Tongue (tissue), 2 donors: ENCODE results near the gene KLHDC7A. TPM values are rescaled to one million over a fixed set of nuclear protein-coding genes. Genes with fewer than 3 reads are reported as not detected.
A peak's percentile ranks its signal among the peaks of the same experiment; 100 is the strongest.

Experiments used
- DNase-seq: peaks from one replicate; pipeline ENCODE4 v3.0.0-alpha.2; 2015
- total RNA-seq: library from RNA; depleted of rRNA; stranded (reverse); fragments of >200 nt; gene quantifications from one replicate; pipeline ENCODE4 v1.2.3, GENCODE V29; 2014

The KLHDC7A gene
- total RNA-seq, 1 donor from 2014 or later, result 0.31 TPM

DNA sequence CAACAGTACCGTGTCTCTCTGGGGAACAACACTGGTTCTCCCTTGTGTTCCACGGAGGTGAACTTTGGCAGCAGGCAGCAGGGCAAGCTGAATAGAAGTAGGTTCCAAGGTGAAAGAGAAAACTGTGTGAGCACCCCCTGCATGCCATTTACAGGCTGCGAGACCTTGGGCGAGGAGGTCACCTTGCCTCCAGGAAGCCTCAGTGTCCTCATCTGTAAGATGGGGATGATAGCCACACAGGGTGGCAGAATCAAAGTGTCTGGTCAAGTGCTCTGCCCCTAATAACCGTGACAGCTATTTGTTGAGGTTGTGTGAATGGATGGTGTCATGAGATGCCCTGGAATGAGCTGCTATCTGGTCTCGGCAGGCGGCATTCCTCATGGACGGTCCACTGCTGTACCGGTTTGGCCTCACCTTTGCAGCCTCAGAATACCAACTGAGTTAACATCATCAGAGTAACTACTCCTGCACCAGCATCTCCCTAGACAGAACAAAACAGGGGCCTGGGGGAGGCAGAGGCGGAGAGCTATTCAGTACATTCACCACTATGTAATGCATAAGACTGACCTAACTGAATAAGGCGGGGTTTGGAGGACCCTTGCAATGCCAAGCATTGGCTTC, 7.4 kb upstream of the KLHDC7A start:
- no peak for DNase-seq

DNA sequence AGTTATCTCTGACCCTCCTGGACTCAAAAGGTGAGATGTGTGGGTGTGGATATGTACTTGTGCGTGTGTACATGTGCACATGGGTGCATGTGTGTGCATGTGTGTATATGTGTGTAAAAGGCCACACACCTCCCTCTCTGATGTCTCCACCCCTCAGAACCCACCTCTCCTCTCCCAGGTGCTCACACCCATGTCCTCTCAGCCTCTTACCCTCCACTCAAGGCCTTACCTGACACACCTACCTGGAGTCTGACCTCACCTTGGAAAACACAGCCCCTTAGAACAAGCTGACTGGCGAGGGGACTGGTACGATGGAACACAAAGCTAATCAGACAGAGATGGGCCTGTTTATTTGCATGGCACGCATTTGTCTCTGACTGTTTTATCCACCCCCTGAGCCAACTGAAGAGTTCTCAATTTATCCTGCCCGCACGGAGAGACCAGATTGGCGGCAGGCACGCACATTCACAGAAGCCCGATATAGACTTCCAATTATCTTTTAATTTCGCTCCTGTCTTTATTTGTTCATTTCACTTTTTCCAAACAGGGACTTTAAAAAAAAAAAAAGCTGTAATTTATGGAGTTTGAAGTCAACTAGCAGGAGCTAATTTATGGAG, 6.1 kb upstream of the KLHDC7A start:
- DNase-seq, result no peak

GRCh38 chr1:18475234-18475905, 5.4 kb upstream of the KLHDC7A start:
- DNase-seq, result no peak

DNA sequence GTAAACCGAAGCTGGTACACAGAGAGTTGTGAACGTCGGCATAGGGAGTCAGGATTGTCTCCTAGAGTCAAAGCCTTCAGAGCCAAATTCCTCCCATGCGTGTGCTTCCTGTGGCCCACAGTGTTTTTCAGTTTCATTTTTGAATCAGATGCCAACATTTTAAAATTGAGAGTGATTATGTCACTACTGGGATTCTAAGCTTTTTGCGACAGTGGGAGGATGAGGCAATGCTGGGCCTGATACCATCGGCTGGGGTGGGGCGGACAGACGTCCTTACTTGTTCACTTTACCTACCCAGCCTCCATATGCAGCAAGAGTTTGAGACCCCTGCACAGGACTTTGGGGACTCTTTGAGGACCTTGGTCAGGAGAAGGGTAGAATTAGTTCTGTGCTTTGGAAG, 1.3 kb upstream of the KLHDC7A start:
- no peak for DNase-seq

- peak; percentile 72 for DNase-seq
These were observed 625 bp downstream of the KLHDC7A start for GRCh38 chr1:18481190-18481920.

GRCh38 chr1:18481921-18482701, 1.4 kb downstream of the KLHDC7A start:
- peak; percentile 59 for DNase-seq

DNA sequence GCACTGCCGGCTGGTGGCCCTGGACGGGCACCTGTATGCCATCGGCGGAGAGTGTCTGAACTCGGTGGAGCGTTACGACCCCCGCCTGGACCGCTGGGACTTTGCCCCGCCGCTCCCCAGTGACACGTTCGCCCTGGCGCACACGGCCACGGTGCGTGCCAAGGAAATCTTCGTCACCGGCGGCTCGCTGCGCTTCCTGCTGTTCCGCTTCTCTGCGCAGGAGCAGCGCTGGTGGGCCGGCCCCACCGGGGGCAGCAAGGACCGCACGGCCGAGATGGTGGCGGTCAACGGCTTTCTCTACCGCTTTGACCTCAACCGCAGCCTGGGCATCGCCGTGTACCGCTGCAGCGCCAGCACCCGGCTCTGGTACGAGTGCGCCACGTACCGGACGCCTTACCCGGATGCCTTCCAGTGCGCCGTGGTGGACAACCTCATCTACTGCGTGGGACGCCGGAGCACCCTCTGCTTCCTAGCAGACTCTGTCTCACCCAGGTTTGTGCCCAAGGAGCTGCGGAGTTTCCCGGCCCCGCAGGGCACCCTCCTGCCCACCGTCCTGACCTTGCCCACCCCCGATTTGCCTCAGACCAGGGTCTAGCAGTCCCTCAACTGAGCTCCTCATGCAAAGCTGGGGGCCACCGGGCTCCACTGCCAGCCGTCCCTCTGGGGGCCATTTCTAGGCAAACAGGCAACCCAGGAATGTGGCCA, 2.1 kb downstream of the KLHDC7A start:
- DNase-seq, result no peak

DNA sequence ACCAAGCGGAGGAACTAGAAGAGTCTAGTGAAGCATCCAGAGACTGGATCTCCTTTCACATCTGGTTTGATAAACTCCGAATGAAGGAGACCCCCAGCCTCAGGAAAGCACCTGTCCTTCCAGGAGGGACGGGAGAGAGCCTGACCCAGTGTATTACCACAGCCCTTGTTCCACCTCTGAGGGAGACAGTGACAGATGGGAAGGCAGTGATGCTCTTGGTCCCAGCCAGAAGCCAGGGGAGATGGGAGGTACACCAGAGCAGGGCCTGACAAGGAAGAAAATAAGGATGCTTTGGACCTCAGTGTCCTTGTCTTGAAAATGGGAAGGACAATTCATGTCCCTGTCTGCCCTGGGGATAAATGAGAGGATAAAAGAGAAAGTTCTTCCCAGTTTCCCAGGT, 3.5 kb downstream of the KLHDC7A start:
- DNase-seq, result no peak

DNA sequence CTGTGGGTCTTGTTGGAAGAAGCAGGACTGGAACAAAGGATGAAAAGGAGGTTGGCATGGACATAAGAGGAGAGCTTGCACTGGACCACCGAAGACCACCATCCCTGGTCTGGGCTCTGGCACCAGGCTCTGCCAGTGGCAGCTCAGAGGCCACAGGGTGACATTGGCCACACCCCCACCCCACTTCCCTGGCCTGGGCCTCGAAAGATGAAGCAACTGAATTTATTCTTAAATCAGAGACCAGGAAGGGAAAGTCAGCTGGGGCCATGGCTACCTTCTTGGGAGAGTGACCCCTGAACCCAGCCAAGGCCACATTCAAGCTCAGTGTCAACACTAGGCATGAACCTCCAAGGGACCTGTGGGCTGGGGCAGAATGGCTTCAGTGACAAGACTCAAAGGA, 4.0 kb downstream of the KLHDC7A start:
- no peak for DNase-seq

DNA sequence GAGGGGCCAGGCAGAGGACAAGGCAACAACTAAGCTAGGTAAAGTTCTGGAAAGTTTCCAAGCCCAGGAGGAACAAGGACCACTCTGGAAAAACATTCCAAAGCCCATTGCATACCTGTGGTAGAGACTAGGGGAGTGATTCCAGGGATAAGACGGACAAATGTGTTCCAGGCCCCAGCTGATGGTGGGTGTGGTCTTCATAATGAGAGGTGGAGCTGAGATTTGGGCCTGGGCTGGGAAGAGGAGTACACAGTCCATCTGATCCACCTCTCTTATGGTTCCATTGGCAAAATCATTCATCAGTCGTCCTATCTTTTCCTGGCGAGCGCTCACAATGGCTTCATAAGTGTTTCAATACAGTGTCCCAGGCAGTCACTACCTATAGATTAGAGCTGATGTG, 4.5 kb downstream of the KLHDC7A start:
- no peak for DNase-seq

DNA sequence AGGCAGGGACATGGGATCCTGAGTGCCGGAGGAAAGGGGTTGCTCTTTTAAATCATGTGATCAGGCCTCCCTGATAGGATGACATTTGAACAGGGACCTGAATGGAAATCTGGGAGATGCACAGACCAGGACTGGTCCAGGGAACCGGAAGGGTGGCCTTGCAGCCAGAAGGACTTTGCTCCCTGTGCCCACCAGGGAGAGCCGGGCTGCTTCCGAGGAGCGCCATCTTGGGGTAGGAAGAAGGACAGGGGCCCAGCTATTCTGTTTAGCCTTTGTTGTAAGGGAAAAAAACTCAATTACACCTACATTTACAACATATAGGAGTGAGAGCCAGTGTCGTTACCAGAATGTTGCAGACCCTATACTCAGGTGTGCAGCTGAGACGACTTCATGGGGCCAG, 5.5 kb downstream of the KLHDC7A start:
- no peak for DNase-seq

DNA sequence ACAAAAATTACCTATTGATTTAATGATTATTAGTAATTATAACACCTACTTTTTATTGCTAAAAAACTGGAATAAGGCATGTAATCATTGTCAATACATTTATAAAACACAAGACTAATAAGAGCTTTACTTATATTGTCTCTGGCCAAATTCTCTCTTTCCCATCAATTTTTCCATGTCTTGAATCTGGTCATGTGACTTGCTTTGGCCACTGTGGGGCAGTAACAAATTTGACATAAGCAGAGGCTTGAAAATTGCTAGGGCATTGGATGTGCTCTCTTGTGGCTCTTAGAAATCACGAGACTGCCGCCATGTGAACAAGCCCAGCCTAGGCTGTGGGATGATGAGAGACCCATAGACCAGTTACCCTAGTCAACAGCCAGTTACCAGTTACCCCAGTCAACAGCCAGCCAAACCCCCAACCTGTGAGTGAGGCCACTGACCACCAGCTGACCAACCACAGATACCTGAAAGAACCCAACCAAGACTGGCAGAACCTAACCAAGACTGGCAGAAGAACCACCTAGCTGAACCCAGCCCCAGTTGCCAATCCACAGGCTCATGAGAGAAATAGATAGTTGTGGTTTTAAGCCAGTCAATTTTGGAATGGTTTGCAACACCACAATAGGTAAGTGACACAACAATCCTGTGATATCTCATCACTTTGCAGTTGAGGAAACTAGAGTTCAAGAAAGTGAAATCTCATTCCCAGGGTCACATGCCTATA, 8.8 kb downstream of the KLHDC7A start:
- no peak for DNase-seq

DNA sequence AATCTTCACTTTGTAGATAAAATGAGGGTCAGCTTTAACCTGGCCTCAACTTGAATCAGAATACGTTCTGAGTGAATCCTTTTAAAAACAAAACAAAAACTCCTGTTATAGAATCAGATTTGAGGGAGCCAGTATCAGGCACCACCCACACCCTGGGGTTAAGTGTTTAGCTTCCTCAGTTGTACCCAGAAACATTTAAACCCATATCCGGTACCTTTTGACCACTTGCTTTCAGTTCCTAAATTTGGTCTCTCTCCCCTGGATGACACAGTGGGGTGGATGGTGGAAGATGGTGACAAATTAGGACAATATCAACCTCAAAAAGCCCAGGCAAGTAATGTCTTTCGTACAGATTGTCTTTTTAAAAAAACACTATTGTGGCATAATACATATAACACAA, 10.4 kb downstream of the KLHDC7A start:
- DNase-seq, result no peak

- DNase-seq, result no peak
These were observed 13.6 kb downstream of the KLHDC7A start for GRCh38 chr1:18494304-18494703.

GRCh38 chr1:18495635-18496034, 14.9 kb downstream of the KLHDC7A start:
- no peak for DNase-seq

GRCh38 chr1:18496056-18496455, 15.3 kb downstream of the KLHDC7A start:
- no peak for DNase-seq

GRCh38 chr1:18496497-18497235, 15.9 kb downstream of the KLHDC7A start:
- DNase-seq, result no peak

GRCh38 chr1:18501833-18502232, 21.1 kb downstream of the KLHDC7A start:
- DNase-seq, result no peak

- DNase-seq, result no peak
These were observed 23.9 kb downstream of the KLHDC7A start for GRCh38 chr1:18504609-18505008.

DNA sequence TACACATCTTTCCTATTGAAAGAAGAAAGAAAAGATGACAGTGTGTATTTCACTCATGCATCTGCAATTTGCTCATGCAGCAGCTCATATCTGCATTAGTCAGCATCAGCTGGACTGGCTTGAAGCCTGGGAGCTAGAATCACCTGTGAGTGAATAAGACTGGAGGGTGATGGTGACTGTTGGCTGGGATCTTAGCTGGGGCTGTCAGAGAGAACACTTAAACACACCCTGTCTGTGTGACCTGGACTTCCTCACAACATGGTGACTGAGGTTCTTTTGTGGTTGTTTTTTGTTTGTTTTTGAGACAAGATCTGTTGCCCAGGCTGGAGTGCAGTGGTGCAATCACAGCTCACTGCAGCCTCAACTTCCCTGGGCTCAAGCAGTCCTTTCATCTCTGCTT, 24.9 kb downstream of the KLHDC7A start:
- DNase-seq, result no peak
